Measurements from ENCODE around the gene EFNA4.

Gene EFNA4

DNA sequence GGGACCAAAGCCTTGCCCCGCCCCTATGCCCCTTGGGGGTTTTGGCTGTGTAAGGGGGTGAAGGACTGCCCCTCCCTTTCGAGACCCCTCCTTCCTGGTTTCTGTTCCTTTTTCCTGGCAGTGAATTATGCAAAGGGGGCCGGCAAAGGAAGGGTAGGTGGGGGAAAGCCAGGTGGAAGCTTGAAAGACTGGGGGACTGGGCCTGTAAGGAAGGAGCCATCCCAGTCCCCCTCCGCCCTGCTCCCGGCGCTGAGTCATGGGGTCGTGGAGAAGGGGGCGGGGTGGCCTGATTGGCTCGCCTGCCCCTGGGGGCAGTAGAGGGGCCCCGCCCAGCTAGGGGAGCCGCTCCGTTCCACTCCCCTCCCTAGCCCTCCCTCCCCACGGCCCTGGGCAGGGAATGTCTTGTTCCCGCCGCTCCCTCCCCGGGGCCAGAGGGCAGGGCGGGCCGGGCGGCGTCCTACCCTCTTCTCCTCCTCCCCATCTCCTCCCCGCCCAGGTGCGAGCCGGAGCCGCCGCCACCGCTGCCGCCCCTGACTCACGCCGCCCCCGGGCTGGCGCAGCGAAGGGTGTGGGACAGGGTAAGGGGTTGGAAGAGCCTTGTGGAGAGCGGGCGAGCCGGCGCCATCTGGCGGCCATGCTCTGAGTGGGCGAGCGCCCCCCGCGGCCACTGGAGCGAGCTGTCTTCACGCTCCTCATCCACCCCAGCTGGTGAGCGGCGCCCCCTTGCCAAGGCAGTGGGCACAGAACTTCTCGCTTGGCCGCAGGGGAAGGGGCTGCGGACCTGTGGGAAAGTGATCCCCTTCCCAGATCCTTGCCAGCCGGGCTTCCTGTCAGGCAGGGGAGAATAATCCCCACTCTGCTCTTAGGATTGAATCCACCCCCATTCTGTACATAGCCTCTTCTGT lies 46.2 kb upstream of the EFNA4 start (continued):
- TF ChIP-seq, protein P1, sequence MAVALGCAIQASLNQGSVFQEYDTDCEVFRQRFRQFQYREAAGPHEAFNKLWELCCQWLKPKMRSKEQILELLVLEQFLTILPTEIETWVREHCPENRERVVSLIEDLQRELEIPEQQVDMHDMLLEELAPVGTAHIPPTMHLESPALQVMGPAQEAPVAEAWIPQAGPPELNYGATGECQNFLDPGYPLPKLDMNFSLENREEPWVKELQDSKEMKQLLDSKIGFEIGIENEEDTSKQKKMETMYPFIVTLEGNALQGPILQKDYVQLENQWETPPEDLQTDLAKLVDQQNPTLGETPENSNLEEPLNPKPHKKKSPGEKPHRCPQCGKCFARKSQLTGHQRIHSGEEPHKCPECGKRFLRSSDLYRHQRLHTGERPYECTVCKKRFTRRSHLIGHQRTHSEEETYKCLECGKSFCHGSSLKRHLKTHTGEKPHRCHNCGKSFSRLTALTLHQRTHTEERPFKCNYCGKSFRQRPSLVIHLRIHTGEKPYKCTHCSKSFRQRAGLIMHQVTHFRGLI (tag by site-specific recombination; IDR thresholded peaks at IDR 0.05), result peak; percentile 34; the same call in 1 of the 2 replicates
- TF ChIP-seq SP3 (tag by site-specific recombination; IDR thresholded peaks at IDR 0.05) (peak; percentile 97), ZNF155 (tag by site-specific recombination; IDR thresholded peaks at IDR 0.05) (no peak), ZNF394 (tag by site-specific recombination; IDR thresholded peaks at IDR 0.05; ENCODE audit: borderline replicate concordance) (peak; percentile 82), ZNF214 (tag by site-specific recombination; IDR thresholded peaks at IDR 0.05; ENCODE audit: borderline replicate concordance) (no peak), SP2 (tag by site-specific recombination; IDR thresholded peaks at IDR 0.05) (peak; percentile 96), ZNF184 (tag by site-specific recombination; IDR thresholded peaks at IDR 0.05) (0 out of 2 replicates have a peak, but pooled peaks have one; percentile 49), YY1 (tag by site-specific recombination; IDR thresholded peaks at IDR 0.05) (peak; percentile 93), SCRT2 (tag by site-specific recombination; IDR thresholded peaks at IDR 0.05) (peak; percentile 64; the same call in 1 of the 2 replicates), ZNF624 (tag by site-specific recombination; IDR thresholded peaks at IDR 0.05) (no peak), ZNF830 (tag by site-specific recombination; IDR thresholded peaks at IDR 0.05; ENCODE audit: low read depth) (no peak), KLF16 (tag by site-specific recombination; IDR thresholded peaks at IDR 0.05) (peak; percentile 96), ZNF596 (tag by site-specific recombination; IDR thresholded peaks at IDR 0.05) (no peak), HOXD13 (CRISPR knock-in tag; IDR thresholded peaks at IDR 0.05; ENCODE audit: borderline replicate concordance) (no peak), KLF17 (tag by site-specific recombination; IDR thresholded peaks at IDR 0.05) (peak; percentile 98), ZNF350 (tag by site-specific recombination; IDR thresholded peaks at IDR 0.05) (no peak), IKZF3 (tag by site-specific recombination; IDR thresholded peaks at IDR 0.05) (peak; percentile 93), ZNF571 (tag by site-specific recombination; IDR thresholded peaks at IDR 0.05) (no peak), OSR2 (tag by site-specific recombination; IDR thresholded peaks at IDR 0.05) (peak; percentile 83), ZNF580 (tag by site-specific recombination; IDR thresholded peaks at IDR 0.05) (peak; percentile 95), TSHZ1 (tag by site-specific recombination; IDR thresholded peaks at IDR 0.05; ENCODE audit: borderline replicate concordance) (0 out of 2 replicates have a peak, but pooled peaks have one; percentile 5), ZSCAN16 (tag by site-specific recombination; IDR thresholded peaks at IDR 0.05) (peak; percentile 75; the same call in 1 of the 2 replicates), ZNF423 (tag by site-specific recombination; IDR thresholded peaks at IDR 0.05) (no peak), EGR2 (tag by site-specific recombination; IDR thresholded peaks at IDR 0.05; ENCODE audit: low read depth) (peak; percentile 99), ZNF623 (tag by site-specific recombination; IDR thresholded peaks at IDR 0.05) (no peak), KLF1 (tag by site-specific recombination; IDR thresholded peaks at IDR 0.05) (peak; percentile 100)
- TF ChIP-seq, protein P2, sequence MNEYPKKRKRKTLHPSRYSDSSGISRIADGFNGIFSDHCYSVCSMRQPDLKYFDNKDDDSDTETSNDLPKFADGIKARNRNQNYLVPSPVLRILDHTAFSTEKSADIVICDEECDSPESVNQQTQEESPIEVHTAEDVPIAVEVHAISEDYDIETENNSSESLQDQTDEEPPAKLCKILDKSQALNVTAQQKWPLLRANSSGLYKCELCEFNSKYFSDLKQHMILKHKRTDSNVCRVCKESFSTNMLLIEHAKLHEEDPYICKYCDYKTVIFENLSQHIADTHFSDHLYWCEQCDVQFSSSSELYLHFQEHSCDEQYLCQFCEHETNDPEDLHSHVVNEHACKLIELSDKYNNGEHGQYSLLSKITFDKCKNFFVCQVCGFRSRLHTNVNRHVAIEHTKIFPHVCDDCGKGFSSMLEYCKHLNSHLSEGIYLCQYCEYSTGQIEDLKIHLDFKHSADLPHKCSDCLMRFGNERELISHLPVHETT (tag by site-specific recombination; IDR thresholded peaks at IDR 0.05), result peak; percentile 85
- TF ChIP-seq, protein P3, sequence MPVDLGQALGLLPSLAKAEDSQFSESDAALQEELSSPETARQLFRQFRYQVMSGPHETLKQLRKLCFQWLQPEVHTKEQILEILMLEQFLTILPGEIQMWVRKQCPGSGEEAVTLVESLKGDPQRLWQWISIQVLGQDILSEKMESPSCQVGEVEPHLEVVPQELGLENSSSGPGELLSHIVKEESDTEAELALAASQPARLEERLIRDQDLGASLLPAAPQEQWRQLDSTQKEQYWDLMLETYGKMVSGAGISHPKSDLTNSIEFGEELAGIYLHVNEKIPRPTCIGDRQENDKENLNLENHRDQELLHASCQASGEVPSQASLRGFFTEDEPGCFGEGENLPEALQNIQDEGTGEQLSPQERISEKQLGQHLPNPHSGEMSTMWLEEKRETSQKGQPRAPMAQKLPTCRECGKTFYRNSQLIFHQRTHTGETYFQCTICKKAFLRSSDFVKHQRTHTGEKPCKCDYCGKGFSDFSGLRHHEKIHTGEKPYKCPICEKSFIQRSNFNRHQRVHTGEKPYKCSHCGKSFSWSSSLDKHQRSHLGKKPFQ (tag by site-specific recombination; IDR thresholded peaks at IDR 0.05), result no peak; the same call in 1 of the 2 replicates
- TF ChIP-seq, protein P4, sequence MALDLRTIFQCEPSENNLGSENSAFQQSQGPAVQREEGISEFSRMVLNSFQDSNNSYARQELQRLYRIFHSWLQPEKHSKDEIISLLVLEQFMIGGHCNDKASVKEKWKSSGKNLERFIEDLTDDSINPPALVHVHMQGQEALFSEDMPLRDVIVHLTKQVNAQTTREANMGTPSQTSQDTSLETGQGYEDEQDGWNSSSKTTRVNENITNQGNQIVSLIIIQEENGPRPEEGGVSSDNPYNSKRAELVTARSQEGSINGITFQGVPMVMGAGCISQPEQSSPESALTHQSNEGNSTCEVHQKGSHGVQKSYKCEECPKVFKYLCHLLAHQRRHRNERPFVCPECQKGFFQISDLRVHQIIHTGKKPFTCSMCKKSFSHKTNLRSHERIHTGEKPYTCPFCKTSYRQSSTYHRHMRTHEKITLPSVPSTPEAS (tag by site-specific recombination; IDR thresholded peaks at IDR 0.05), result no peak
